A549 (cell line): Measurements from ENCODE around the gene PRKD1. TPM values are rescaled to one million over a fixed set of nuclear protein-coding genes. Genes with fewer than 3 reads are reported as not detected.

Source experiments
- ATAC-seq, 2 experiments: fragments of 200-7000 bp in 1 of 2; fragments of >200 bp in 1 of 2; cut with Nextera tagmentation in 1 of 2; cut with Tn5 transposase in 1 of 2; 3 replicates each; pipeline versions ENCODE4 v1.8.0 to v1.9.1; 2018 to 2020; ENCODE audit warnings: mild to moderate bottlenecking in 1 of 2, moderate library complexity in 1 of 2
- CTCF ChIA-PET: fragments of 300-600 bp; sonication (Branson Sonifier 250); formaldehyde crosslinking; extraction: SDS; loops from one replicate; lab custom pipeline; 2021; ENCODE audit warnings: antibody characterized with exemption, inconsistent platforms; lab: Yijun Ruan, JAX
- POLR2A ChIA-PET: fragments of 350-600 bp; formaldehyde crosslinking; extraction: SDS; loops from one replicate; lab custom pipeline; 2021; ENCODE audit warnings: antibody characterized with exemption, inconsistent platforms; lab: Yijun Ruan, JAX
- DNase-seq, 2 experiments: peaks; one replicate each; pipeline versions ENCODE4 v3.0.0 to v3.0.0-alpha.2; 2011 to 2016; ENCODE audit warnings: low read depth in 1 of 2, low spot score in 1 of 2
- FAIRE-seq: peaks from 2 replicates; lab custom pipeline; 2011; peaks lifted over from hg19 to GRCh38; lab: Jason Lieb, UNC
- H3K27ac ChIP-seq, 2 experiments: fragments of >200 bp; sonication (Bioruptor Twin); formaldehyde crosslinking; 3 replicates each; pipeline ENCODE4 v1.5.1; 2016 to 2017
- H3K4me1 ChIP-seq: fragments of >200 bp; sonication (Bioruptor Twin); formaldehyde crosslinking; 3 replicates; pipeline ENCODE4 v1.6.1; 2016
- H3K4me2 ChIP-seq: fragments of >200 bp; sonication (Bioruptor Twin); formaldehyde crosslinking; 3 replicates; pipeline ENCODE4 v1.6.1; 2016
- H3K4me3 ChIP-seq: fragments of >200 bp; sonication (Bioruptor Twin); formaldehyde crosslinking; 3 replicates; pipeline ENCODE4 v1.5.1; 2016
- H3K9me3 ChIP-seq: fragments of >200 bp; sonication (Bioruptor Twin); formaldehyde crosslinking; 3 replicates; pipeline ENCODE4 v1.6.1; 2016
- CBX2 ChIP-seq: fragments of 200-600 bp; sonication (generic); IDR thresholded peaks from 2 replicates; pipeline ENCODE4 v1.6.1; 2016; ENCODE audit warnings: low read depth, mild to moderate bottlenecking, borderline replicate concordance
- CBX8 ChIP-seq: fragments of 200-600 bp; sonication (generic); IDR thresholded peaks from 2 replicates; pipeline ENCODE4 v1.6.1; 2016
- CEBPB ChIP-seq, 2 experiments: fragments of >200 bp in 1 of 2; sonication (Bioruptor Twin) in 1 of 2; formaldehyde crosslinking in 1 of 2; IDR thresholded peaks; 2 replicates each; pipeline ENCODE4 v1.6.1; 2012 to 2016
- CHD4 ChIP-seq: fragments of 200-600 bp; sonication (generic); IDR thresholded peaks from 2 replicates; pipeline ENCODE4 v1.6.1; 2016; ENCODE audit warnings: antibody characterized with exemption, mild to moderate bottlenecking, borderline replicate concordance
- CTCF ChIP-seq: fragments of >200 bp; sonication (Bioruptor Twin); formaldehyde crosslinking; IDR thresholded peaks from 3 replicates; pipeline ENCODE4 v1.5.1; 2016
- ELK1 ChIP-seq: fragments of 150-350 bp; IDR thresholded peaks from 2 replicates; pipeline ENCODE4 v1.6.1; 2014; ENCODE audit warnings: low read depth, mild to moderate bottlenecking, low read length
- EP300 ChIP-seq, 2 experiments: fragments of >200 bp; sonication (Bioruptor Twin); formaldehyde crosslinking; IDR thresholded peaks; 2 replicates in 1 of 2; 3 replicates in 1 of 2; pipeline ENCODE4 v1.6.1; 2016 to 2017
- ESRRA ChIP-seq: fragments of 150-350 bp; IDR thresholded peaks from 2 replicates; pipeline ENCODE4 v1.6.1; 2014; ENCODE audit warnings: mild to moderate bottlenecking, low read length, borderline replicate concordance
- FOSB ChIP-seq: fragments of 250-450 bp; sonication (Bioruptor Pico); IDR thresholded peaks from 2 replicates; pipeline ENCODE4 v1.5.0; 2020; ENCODE audit warnings: mild to moderate bottlenecking, moderate library complexity
- GATA3 ChIP-seq: IDR thresholded peaks from 2 replicates; pipeline ENCODE4 v1.6.1; 2012; ENCODE audit warnings: borderline replicate concordance
- HES2 ChIP-seq: fragments of >200 bp; sonication (Bioruptor Twin); formaldehyde crosslinking; IDR thresholded peaks from 2 replicates; pipeline ENCODE4 v1.6.1; 2016
- HMGXB4 ChIP-seq: fragments of 250-450 bp; sonication (Bioruptor Pico); IDR thresholded peaks from 2 replicates; pipeline ENCODE4 v1.5.0; 2021; ENCODE audit warnings: mild to moderate bottlenecking, moderate library complexity, borderline replicate concordance
- HOXA7 ChIP-seq: fragments of 250-450 bp; sonication (Bioruptor Pico); IDR thresholded peaks from 2 replicates; pipeline ENCODE4 v1.5.0; 2020; ENCODE audit warnings: mild to moderate bottlenecking, moderate library complexity
- HOXB13 ChIP-seq: fragments of 250-450 bp; sonication (Bioruptor Pico); IDR thresholded peaks from 2 replicates; pipeline ENCODE4 v1.5.0; 2020; ENCODE audit warnings: low read depth, mild to moderate bottlenecking, moderate library complexity
- JUNB ChIP-seq: fragments of >200 bp; sonication (Bioruptor Twin); formaldehyde crosslinking; IDR thresholded peaks from 2 replicates; pipeline ENCODE4 v1.6.1; 2016
- MAX ChIP-seq: IDR thresholded peaks from 2 replicates; pipeline ENCODE4 v1.6.1; 2012
- MAZ ChIP-seq: fragments of 150-350 bp; IDR thresholded peaks from 2 replicates; pipeline ENCODE4 v1.6.1; 2014; ENCODE audit warnings: antibody characterized with exemption, low read depth, low read length, borderline replicate concordance
- MYC ChIP-seq: IDR thresholded peaks from 2 replicates; pipeline ENCODE4 v1.6.1; 2012; ENCODE audit warnings: mild to moderate bottlenecking, inconsistent platforms, low read length, improper control_type of control experiment, borderline replicate concordance
- NFE2L2 ChIP-seq: fragments of 150-350 bp; conservative IDR thresholded peaks from 2 replicates; pipeline ENCODE4 v1.6.1; 2014; ENCODE audit warnings: low read length
- NR3C1 ChIP-seq: fragments of >200 bp; sonication (Bioruptor Twin); formaldehyde crosslinking; IDR thresholded peaks from 3 replicates; pipeline ENCODE4 v1.6.1; 2017
- PHF8 ChIP-seq: fragments of 200-600 bp; sonication (generic); IDR thresholded peaks from 2 replicates; pipeline ENCODE4 v1.6.1; 2016; ENCODE audit warnings: low read depth, mild to moderate bottlenecking, antibody characterized with exemption, moderate library complexity, borderline replicate concordance
- POLR2AphosphoS2 ChIP-seq: conservative IDR thresholded peaks from 2 replicates; pipeline ENCODE4 v1.6.1; 2012; ENCODE audit warnings: low read length, improper control_type of control experiment, inconsistent platforms
- RAD21 ChIP-seq, 2 experiments: fragments of >200 bp in 1 of 2; sonication (Bioruptor Twin) in 1 of 2; formaldehyde crosslinking in 1 of 2; IDR thresholded peaks in 1 of 2; conservative IDR thresholded peaks in 1 of 2; 2 replicates in 1 of 2; 3 replicates in 1 of 2; pipeline ENCODE4 v1.6.1; 2012 to 2018; ENCODE audit warnings: inconsistent platforms in 1 of 2
- RCOR1 ChIP-seq: fragments of 150-350 bp; IDR thresholded peaks from 2 replicates; pipeline ENCODE4 v1.6.1; 2014; ENCODE audit warnings: antibody characterized with exemption, low read length, low read depth
- REST ChIP-seq: fragments of 200-600 bp; sonication (generic); IDR thresholded peaks from 2 replicates; pipeline ENCODE4 v1.6.1; 2016; ENCODE audit warnings: antibody characterized with exemption, mild to moderate bottlenecking, moderate library complexity
- RFX5 ChIP-seq: fragments of 450-650 bp; IDR thresholded peaks from 2 replicates; pipeline ENCODE4 v1.7.1; 2014; ENCODE audit warnings: antibody characterized with exemption, mild to moderate bottlenecking, moderate library complexity
- TP53 ChIP-seq: fragments of 250-450 bp; sonication (Bioruptor Pico); IDR thresholded peaks from 2 replicates; pipeline ENCODE4 v1.5.0; 2021; ENCODE audit warnings: mild to moderate bottlenecking, moderate library complexity
- ZFP36 ChIP-seq: fragments of 450-650 bp; IDR thresholded peaks from 2 replicates; pipeline ENCODE4 v1.6.1; 2014; ENCODE audit warnings: borderline replicate concordance; ENCODE audit not compliant: partially characterized antibody
- ZNF302 ChIP-seq: fragments of 250-450 bp; sonication (Bioruptor Pico); IDR thresholded peaks from 2 replicates; pipeline ENCODE4 v1.9.0; 2021; ENCODE audit warnings: inconsistent platforms, mild to moderate bottlenecking, moderate library complexity
- ZSCAN20 ChIP-seq: fragments of 250-450 bp; sonication (Bioruptor Pico); IDR thresholded peaks from 2 replicates; pipeline ENCODE4 v1.8.0; 2022; ENCODE audit warnings: mild to moderate bottlenecking, moderate library complexity
- WGBS: methylation state at CpG from one replicate; pipeline ENCODE4 v1.1.6; 2017; ENCODE audit errors: missing lambda C conversion rate; 5-methylcytosine and 5-hydroxymethylcytosine counted together
- polyA plus RNA-seq, 4 experiments: library from polyadenylated mRNA; depleted of rRNA in 3 of 4; stranded (reverse); fragments of >200 nt; fragmentation: RNase III in 1 of 4; extraction: RNeasy Plus Mini Kit Qiagen cat#74134 plus additional on column Dnase treatment in 1 of 4; gene quantifications; 2 replicates in 3 of 4; 3 replicates in 1 of 4; pipeline ENCODE4 v1.2.3, GENCODE V29; 2011 to 2017

Gene PRKD1
- polyA plus RNA-seq, 2 of the 4 experiments (the other 2 are of a cell fraction) = 3.0 to 7.8 TPM

GRCh38 chr14:29554335-29554734 lies 373.3 kb downstream of the PRKD1 start:
- ATAC-seq = no peak
- TF ChIP-seq REST (no peak), NFE2L2 (no peak), RAD21 (conservative IDR thresholded peaks at IDR 0.05 in 1 of 2, IDR thresholded peaks at IDR 0.05 in 1 of 2) (no peak), MAZ (no peak), HOXB13 (CRISPR knock-in tag) (no peak), ZSCAN20 (no peak), RCOR1 (no peak), PHF8 (no peak), ESRRA (no peak), POLR2AphosphoS2 (no peak), CEBPB (IDR thresholded peaks at IDR 0.05) (no peak), FOSB (CRISPR knock-in tag) (no peak), ZFP36 (no peak), HES2 (no peak), EP300 (IDR thresholded peaks at IDR 0.05) (no peak), TP53 (no peak), CBX2 (no peak), MYC (no peak), ELK1 (no peak), CBX8 (no peak)
- ChIA-PET POLR2A (no interaction called here), CTCF (interaction anchor here (2.2 kb wide), 1 partner anchor 660 kb away, joined by 6 read pairs; no protein-coding TSS in a partner anchor)
- no peaks in the 10 kb centered on the region for H3K4me1 ChIP-seq
- 59% methylated on average over 3 of the region's 3 CpGs for WGBS
- DNase-seq = no peak
- no peak overlapping the region for H3K4me3 ChIP-seq
- H3K27ac ChIP-seq = no peak overlapping the region
- no peak for FAIRE-seq
- H3K9me3 ChIP-seq = no peaks in the 10 kb centered on the region
- H3K4me2 ChIP-seq = no peak overlapping the region

- Histone ChIP-seq H3K4me3 (no peak overlapping the region), H3K9me3 (no peaks in the 10 kb centered on the region), H3K4me1 (no peaks in the 10 kb centered on the region), H3K27ac (no peak overlapping the region), H3K4me2 (no peak overlapping the region)
- WGBS = 72% methylated on average over 4 of the region's 4 CpGs
- CTCF ChIA-PET = interaction anchor here (2.2 kb wide), 1 partner anchor 661 kb away, joined by 6 read pairs; no protein-coding TSS in a partner anchor
- DNase-seq (no peak), FAIRE-seq (no peak), ATAC-seq (no peak)
- POLR2A ChIA-PET = no interaction called here
- no peak for TF ChIP-seq NFE2L2
- no peak for TF ChIP-seq ZNF302 (CRISPR knock-in tag)
- no peak for TF ChIP-seq CHD4
- TF ChIP-seq ESRRA = no peak
- no peak for TF ChIP-seq GATA3
- TF ChIP-seq NR3C1 = no peak
- TF ChIP-seq HMGXB4 (CRISPR knock-in tag) = no peak
- TF ChIP-seq JUNB = no peak
- no peak for TF ChIP-seq CTCF
- no peak for TF ChIP-seq CBX8
- no peak for TF ChIP-seq HOXA7
- no peak for TF ChIP-seq MAX
- TF ChIP-seq RFX5 = no peak
These were observed 374.2 kb downstream of the PRKD1 start for GRCh38 chr14:29553427-29553826.
